Measurements from ENCODE around the gene CEP152.

CEP152 gene

GRCh38 chr15:48825075-48825474, 14.2 kb upstream of the CEP152 start:
- Histone ChIP-seq H3K9ac (ENCODE audit: insufficient read length) (no peak overlapping the region), H3K4me3 (no peak overlapping the region), H3K27ac (no peak overlapping the region), H3K9me3 (ENCODE audit: low read depth, low read length) (no peaks in the 10 kb centered on the region), H3K36me3 (ENCODE audit: insufficient read depth, low read length) (no peaks in the 10 kb centered on the region)
- TF ChIP-seq EZH2 (IDR thresholded peaks at IDR 0.05) (no peak), FOXP2 (optimal IDR thresholded peaks at IDR 0.05; ENCODE audit: control extremely low read depth, extremely low read length, insufficient read depth) (no peak), POLR2AphosphoS5 (IDR thresholded peaks at IDR 0.05; ENCODE audit: borderline replicate concordance, low read depth, low read length) (no peak)
- DNase-seq (ENCODE audit: low read depth, low spot score), result no peak

GRCh38 chr15:48823706-48824105, 12.8 kb upstream of the CEP152 start:
- Histone ChIP-seq H3K9me3 (ENCODE audit: low read depth, low read length) (no peaks in the 10 kb centered on the region), H3K36me3 (ENCODE audit: insufficient read depth, low read length) (no peaks in the 10 kb centered on the region), H3K27ac (no peak overlapping the region), H3K9ac (ENCODE audit: insufficient read length) (no peak overlapping the region), H3K4me3 (no peak overlapping the region)
- no peak for DNase-seq (ENCODE audit: low read depth, low spot score)
- TF ChIP-seq POLR2AphosphoS5 (IDR thresholded peaks at IDR 0.05; ENCODE audit: borderline replicate concordance, low read depth, low read length) (no peak), EZH2 (IDR thresholded peaks at IDR 0.05) (no peak), FOXP2 (optimal IDR thresholded peaks at IDR 0.05; ENCODE audit: control extremely low read depth, extremely low read length, insufficient read depth) (no peak)

- H3K9me3 ChIP-seq (ENCODE audit: low read depth, low read length), result no peaks in the 10 kb centered on the region
- H3K4me3 ChIP-seq, result no peak overlapping the region
- H3K27ac ChIP-seq, result no peak overlapping the region
- DNase-seq (ENCODE audit: low read depth, low spot score), result no peak
- no peak for TF ChIP-seq POLR2AphosphoS5 (IDR thresholded peaks at IDR 0.05; ENCODE audit: borderline replicate concordance, low read depth, low read length)
- no peak for TF ChIP-seq EZH2 (IDR thresholded peaks at IDR 0.05)
- TF ChIP-seq FOXP2 (optimal IDR thresholded peaks at IDR 0.05; ENCODE audit: control extremely low read depth, extremely low read length, insufficient read depth), result no peak
- no peak overlapping the region for H3K9ac ChIP-seq (ENCODE audit: insufficient read length)
- H3K36me3 ChIP-seq (ENCODE audit: insufficient read depth, low read length), result no peaks in the 10 kb centered on the region
Observed at GRCh38 chr15:48823237-48823636, 12.4 kb upstream of the CEP152 start.

GRCh38 chr15:48814286-48814685, 3.4 kb upstream of the CEP152 start:
- no peaks in the 10 kb centered on the region for H3K9me3 ChIP-seq (ENCODE audit: low read depth, low read length)
- DNase-seq (ENCODE audit: low read depth, low spot score), result no peak
- no peak overlapping the region for H3K27ac ChIP-seq
- no peaks in the 10 kb centered on the region for H3K36me3 ChIP-seq (ENCODE audit: insufficient read depth, low read length)
- TF ChIP-seq FOXP2 (optimal IDR thresholded peaks at IDR 0.05; ENCODE audit: control extremely low read depth, extremely low read length, insufficient read depth) (no peak), POLR2AphosphoS5 (IDR thresholded peaks at IDR 0.05; ENCODE audit: borderline replicate concordance, low read depth, low read length) (no peak), EZH2 (IDR thresholded peaks at IDR 0.05) (no peak)
- H3K9ac ChIP-seq (ENCODE audit: insufficient read length), result no peak overlapping the region
- no peak overlapping the region for H3K4me3 ChIP-seq

- peak overlapping the region; percentile 95 for H3K4me3 ChIP-seq
- H3K36me3 ChIP-seq (ENCODE audit: insufficient read depth, low read length), result no peaks in the 10 kb centered on the region
- no peak overlapping the region for H3K27ac ChIP-seq
- DNase-seq (ENCODE audit: low read depth, low spot score), result no peak
- no peaks in the 10 kb centered on the region for H3K9me3 ChIP-seq (ENCODE audit: low read depth, low read length)
- peak overlapping the region; percentile 47 for H3K9ac ChIP-seq (ENCODE audit: insufficient read length)
- peak; percentile 5; the same call in 1 of the 2 replicates for TF ChIP-seq POLR2AphosphoS5 (IDR thresholded peaks at IDR 0.05; ENCODE audit: borderline replicate concordance, low read depth, low read length)
- TF ChIP-seq FOXP2 (optimal IDR thresholded peaks at IDR 0.05; ENCODE audit: control extremely low read depth, extremely low read length, insufficient read depth), result no peak
- TF ChIP-seq EZH2 (IDR thresholded peaks at IDR 0.05), result no peak
Observed at GRCh38 chr15:48811325-48811958, 573 bp upstream of the CEP152 start.

GRCh38 chr15:48806151-48806550, 4.7 kb downstream of the CEP152 start:
- H3K9me3 ChIP-seq (ENCODE audit: low read depth, low read length), result no peaks in the 10 kb centered on the region
- DNase-seq (ENCODE audit: low read depth, low spot score), result peak; percentile 87
- TF ChIP-seq EZH2 (IDR thresholded peaks at IDR 0.05) (no peak), FOXP2 (optimal IDR thresholded peaks at IDR 0.05; ENCODE audit: control extremely low read depth, extremely low read length, insufficient read depth) (peak; percentile 16), POLR2AphosphoS5 (IDR thresholded peaks at IDR 0.05; ENCODE audit: borderline replicate concordance, low read depth, low read length) (no peak)
- peak overlapping the region; percentile 80 for H3K27ac ChIP-seq
- peak overlapping the region; percentile 29 for H3K9ac ChIP-seq (ENCODE audit: insufficient read length)
- H3K4me3 ChIP-seq, result peak overlapping the region; percentile 67
- peaks cover 4% of the 10 kb centered on the region for H3K36me3 ChIP-seq (ENCODE audit: insufficient read depth, low read length)

GRCh38 chr15:48805591-48805990, 5.3 kb downstream of the CEP152 start:
- Histone ChIP-seq H3K4me3 (peak overlapping the region; percentile 67), H3K27ac (peak overlapping the region; percentile 80)
- TF ChIP-seq FOXP2 (optimal IDR thresholded peaks at IDR 0.05; ENCODE audit: control extremely low read depth, extremely low read length, insufficient read depth), result no peak
- no peak for TF ChIP-seq POLR2AphosphoS5 (IDR thresholded peaks at IDR 0.05; ENCODE audit: borderline replicate concordance, low read depth, low read length)
- no peak for TF ChIP-seq EZH2 (IDR thresholded peaks at IDR 0.05)

GRCh38 chr15:48803877-48804276, 7.0 kb downstream of the CEP152 start:
- Histone ChIP-seq H3K27ac (no peak overlapping the region), H3K4me3 (no peak overlapping the region), H3K9ac (ENCODE audit: insufficient read length) (no peak overlapping the region), H3K9me3 (ENCODE audit: low read depth, low read length) (no peaks in the 10 kb centered on the region), H3K36me3 (ENCODE audit: insufficient read depth, low read length) (peaks cover 4% of the 10 kb centered on the region)
- no peak for DNase-seq (ENCODE audit: low read depth, low spot score)
- TF ChIP-seq EZH2 (IDR thresholded peaks at IDR 0.05) (no peak), POLR2AphosphoS5 (IDR thresholded peaks at IDR 0.05; ENCODE audit: borderline replicate concordance, low read depth, low read length) (no peak), FOXP2 (optimal IDR thresholded peaks at IDR 0.05; ENCODE audit: control extremely low read depth, extremely low read length, insufficient read depth) (no peak)

More at GRCh38 chr15:48805591-48805990, 5.3 kb downstream of the CEP152 start:
- peak overlapping the region; percentile 29 for H3K9ac ChIP-seq (ENCODE audit: insufficient read length)
- H3K36me3 ChIP-seq (ENCODE audit: insufficient read depth, low read length), result peaks cover 4% of the 10 kb centered on the region
- H3K9me3 ChIP-seq (ENCODE audit: low read depth, low read length), result no peaks in the 10 kb centered on the region
- DNase-seq (ENCODE audit: low read depth, low spot score), result no peak

GRCh38 chr15:48802867-48803266, 8.0 kb downstream of the CEP152 start:
- H3K9ac ChIP-seq (ENCODE audit: insufficient read length), result no peak overlapping the region
- H3K36me3 ChIP-seq (ENCODE audit: insufficient read depth, low read length), result peaks cover 4% of the 10 kb centered on the region
- H3K9me3 ChIP-seq (ENCODE audit: low read depth, low read length), result no peaks in the 10 kb centered on the region
- no peak overlapping the region for H3K27ac ChIP-seq
- TF ChIP-seq FOXP2 (optimal IDR thresholded peaks at IDR 0.05; ENCODE audit: control extremely low read depth, extremely low read length, insufficient read depth) (no peak), POLR2AphosphoS5 (IDR thresholded peaks at IDR 0.05; ENCODE audit: borderline replicate concordance, low read depth, low read length) (no peak), EZH2 (IDR thresholded peaks at IDR 0.05) (no peak)
- no peak overlapping the region for H3K4me3 ChIP-seq
- no peak for DNase-seq (ENCODE audit: low read depth, low spot score)

All from SK-N-MC (cell line).